ENCODE measurements around the gene EAF1.
A peak's percentile ranks its signal among the peaks of the same experiment; 100 is the strongest.
"Not testable (repeated sequence)": the region's sequence is repeated elsewhere in the genome, so short reads cannot be mapped to it uniquely, and the experiment has no call there.

Gene EAF1

GRCh38 chr3:15405448-15406050 is 21.8 kb upstream of the EAF1 start:
- no peak for DNase-seq (ENCODE audit: low read depth in 2 of 2)

DNA sequence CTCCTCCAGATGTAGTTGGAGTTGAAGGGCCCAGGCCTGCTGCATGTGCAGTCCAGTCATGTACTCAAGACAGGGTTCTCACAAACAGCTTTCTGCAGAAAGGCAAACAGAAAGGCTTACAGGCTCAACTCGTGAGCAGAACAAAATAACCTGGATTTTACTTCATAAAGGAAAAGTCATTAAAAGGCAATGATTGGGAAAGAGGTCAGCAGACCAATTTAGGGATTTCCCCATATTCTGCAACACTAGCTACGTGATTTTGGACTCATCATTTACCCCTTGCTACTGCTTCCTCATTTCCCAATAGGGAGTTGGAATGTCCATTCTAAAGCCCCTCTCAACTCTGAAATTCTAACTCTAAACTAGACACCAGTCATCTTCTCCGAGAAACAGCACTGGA is 18.2 kb upstream of the EAF1 start:
- no peak for DNase-seq (ENCODE audit: low read depth in 2 of 2)

GRCh38 chr3:15409774-15410173 is 17.6 kb upstream of the EAF1 start:
- DNase-seq (ENCODE audit: low read depth in 2 of 2) = no peak

DNA sequence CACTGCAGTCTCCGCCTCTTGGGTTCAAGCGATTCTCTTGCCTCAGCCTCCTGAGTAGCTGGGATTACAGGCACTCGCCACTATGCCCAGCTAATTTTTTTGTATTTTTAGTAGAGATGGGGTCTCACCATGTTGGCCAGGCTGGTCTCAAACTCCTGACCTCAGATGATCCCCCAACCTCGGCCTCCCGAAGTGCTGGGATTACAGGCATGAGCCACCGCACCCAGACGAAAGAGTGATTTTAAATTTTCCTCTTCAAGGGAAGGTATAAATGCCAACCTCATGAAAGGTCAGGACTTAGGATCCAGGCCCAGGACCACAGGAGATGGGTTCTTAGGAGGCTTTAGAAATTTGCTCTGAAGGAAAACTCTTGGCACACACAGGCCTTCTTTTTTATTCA is 16.4 kb upstream of the EAF1 start:
- DNase-seq (ENCODE audit: low read depth in 2 of 2) = not testable (repeated sequence)

DNA sequence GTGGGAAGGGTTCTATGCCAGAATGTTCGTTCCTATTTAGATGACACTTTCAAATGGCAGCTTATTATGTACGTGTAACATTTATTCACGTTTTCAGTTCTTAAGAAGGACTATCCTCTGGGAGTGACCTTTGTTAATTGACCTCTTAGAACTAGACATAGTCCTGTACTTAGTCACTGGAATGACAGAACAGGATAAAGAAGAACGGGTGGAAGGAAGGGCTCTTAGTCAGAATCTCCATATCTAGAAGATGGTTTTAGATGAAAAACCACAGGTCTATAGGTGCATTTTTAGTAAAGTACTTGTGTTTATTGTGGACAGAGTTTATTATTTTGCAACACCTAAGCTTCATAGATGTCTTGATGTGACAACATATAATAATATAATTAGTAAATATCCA is 6.5 kb upstream of the EAF1 start:
- no peak for DNase-seq (ENCODE audit: low read depth in 2 of 2)

DNA sequence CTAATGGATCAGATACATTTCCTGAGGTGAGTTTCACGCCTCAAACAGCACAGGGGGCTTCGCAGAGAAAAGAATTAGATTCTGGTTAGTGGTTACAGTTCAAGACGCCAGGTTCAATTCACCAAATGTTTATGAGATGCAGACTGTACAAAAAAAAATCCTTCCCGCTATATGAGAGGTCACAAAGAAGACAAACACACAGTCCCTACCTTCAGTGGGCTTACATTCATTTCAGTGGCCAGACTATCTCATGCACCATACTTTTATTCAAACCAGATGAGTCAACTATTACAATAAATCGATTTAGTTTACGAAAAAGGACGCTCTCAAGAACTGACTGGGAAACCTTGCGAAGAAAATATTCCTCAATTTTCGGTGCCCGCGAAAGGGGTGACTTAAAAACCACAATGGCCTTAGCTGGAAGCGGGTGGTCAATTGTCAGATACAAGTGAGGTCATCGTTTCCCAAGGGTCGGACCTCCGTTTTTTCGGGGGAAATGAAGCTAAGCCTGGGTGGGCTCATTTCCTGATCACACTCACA is 749 bp upstream of the EAF1 start:
- DNase-seq (ENCODE audit: low read depth in 2 of 2) = no peak

DNA sequence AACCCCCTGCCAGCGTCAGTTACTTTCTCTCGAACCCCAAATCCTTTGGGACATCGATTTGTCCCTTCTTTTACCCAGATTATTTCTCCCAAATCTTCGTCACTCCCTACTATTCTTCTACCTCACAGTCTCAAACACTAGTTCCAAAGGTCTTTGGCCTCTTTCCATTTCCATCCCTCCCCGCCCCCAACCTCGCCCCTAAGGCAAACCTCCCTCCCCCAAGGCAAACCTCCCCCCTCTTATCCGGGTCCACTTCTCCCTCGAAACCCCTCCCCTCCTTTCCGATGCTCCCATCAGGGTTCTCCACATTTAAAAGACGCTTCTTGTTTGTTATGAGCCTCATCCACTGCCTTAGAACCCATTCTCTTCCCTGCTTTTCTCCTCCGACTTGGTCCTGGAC is 583 bp downstream of the EAF1 start:
- no peak for DNase-seq (ENCODE audit: low read depth in 2 of 2)

DNA sequence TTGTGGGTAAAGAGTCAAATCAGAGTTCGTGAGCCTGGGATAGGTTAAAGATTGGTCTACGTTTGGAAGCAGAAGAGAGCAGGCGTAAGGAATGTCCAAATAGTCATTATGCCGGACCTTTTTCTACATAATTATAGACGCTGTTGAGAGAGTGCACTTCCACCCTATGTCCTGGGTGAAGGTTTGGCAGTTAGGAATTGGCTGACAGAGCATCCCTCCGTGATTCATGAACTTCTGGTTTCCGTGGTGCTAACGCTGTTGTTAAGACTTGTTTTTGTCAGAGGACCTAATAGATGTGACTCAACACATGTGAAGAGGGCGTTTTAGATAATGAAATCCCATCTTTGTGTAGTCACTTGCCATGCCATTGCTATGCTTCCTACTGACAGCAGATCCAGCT is 1.1 kb downstream of the EAF1 start:
- DNase-seq (ENCODE audit: low read depth in 2 of 2) = peak in 1 of 2 donors; percentile 18

DNA sequence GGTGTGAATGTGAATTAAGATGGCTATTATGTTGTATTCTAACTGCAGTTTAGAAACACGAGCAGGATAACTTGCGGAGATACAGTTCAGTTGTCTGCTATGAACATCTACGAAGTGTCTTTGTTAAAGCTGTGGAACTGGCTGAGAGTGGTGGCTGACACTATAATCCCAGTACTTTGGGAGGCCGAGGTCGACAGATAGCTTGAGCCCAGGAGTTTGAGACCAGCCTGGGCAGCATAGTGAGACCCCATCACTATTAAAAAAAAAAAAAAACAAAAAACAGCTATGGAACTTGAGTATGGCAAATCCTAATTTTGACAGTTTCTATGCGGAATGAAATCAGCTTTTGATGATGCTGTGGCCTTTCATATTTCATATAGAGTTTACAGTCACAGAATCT is 1.7 kb downstream of the EAF1 start:
- DNase-seq (ENCODE audit: low read depth in 2 of 2) = no peak

- no peak for DNase-seq (ENCODE audit: low read depth in 2 of 2)
These were observed 3.2 kb downstream of the EAF1 start for GRCh38 chr3:15430624-15431023.

DNA sequence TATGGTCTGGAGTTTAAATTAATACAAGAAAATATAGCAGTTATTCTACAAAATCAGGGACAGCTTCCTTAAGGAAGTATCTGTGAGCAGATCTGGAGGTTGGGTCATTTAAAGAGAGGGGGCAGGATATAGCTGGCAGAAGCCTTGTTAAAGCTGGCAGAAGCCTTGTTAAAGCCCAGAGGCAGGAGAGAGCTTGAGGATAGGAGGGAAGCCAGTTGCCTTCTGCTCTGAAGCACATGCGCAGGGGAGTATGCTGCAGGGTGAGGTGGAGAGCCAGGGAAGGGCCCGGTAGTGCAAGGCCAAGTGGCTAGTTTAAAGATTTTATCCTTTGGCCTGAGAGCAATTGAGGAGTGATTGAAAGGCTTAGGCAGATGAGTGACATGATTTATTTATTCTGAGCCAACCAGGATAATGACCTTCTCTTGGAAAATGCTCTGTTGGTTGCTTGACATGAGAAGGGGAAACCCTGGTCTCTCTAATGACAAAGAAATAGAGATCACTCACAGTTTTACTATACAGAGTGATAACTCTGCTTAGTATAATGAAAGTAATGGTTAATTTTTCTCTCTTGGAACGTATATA is 3.9 kb downstream of the EAF1 start:
- DNase-seq (ENCODE audit: low read depth in 2 of 2) = no peak

DNA sequence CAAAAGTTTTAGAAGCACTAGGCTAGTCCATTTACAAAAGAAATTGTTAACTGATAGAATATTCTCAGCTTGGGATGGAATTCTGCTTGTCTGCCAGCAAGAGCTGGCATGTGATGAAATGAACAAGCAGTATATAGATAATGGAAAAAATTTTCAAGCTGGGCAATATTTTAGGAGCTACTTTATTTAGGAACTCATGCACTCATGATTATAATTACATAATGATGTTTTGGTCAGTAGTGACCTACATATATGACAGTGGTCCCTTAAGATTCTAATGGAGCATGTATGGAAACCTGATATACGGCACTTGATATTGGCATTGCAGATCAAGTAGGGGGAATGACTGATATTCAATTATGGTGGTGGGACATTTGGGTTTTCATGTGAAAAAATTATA is 6.1 kb downstream of the EAF1 start:
- no peak for DNase-seq (ENCODE audit: low read depth in 2 of 2)

DNA sequence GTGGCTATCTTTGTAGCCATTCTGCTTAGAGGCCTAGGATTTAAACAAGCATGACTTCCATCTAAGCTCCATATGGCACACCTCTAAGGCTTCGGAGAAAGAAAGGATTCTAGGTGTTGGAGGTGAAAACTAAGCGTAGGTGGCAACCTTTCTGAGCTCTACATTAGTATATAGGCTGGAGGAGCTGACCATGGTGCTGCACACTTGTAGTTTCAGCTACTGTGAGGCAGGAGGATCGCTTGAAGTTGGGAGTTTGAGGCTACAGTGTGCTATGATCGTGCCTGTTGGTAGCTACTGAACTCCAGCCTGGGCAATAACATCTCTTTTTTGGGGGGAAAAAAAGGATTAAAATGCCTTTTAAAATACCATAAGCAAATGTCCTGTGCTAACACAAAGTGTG is 7.4 kb downstream of the EAF1 start:
- DNase-seq (ENCODE audit: low read depth in 2 of 2) = no peak

DNA sequence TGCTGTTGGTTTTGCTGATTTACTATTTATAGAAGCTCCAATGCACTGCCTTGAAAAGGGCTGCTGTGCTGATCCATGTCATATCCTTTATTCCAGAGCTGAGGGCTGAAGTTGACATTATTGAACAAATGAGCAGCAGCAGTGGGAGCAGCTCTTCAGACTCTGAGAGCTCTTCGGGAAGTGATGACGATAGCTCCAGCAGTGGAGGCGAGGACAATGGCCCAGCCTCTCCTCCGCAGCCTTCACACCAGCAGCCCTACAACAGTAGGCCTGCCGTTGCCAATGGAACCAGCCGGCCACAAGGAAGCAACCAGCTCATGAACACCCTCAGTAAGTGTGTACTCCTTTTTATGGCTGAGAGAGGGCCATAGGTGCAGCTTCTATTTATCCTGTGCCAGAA is 8.8 kb downstream of the EAF1 start:
- DNase-seq (ENCODE audit: low read depth in 2 of 2) = no peak

- DNase-seq (ENCODE audit: low read depth in 2 of 2) = no peak
These were observed 11.6 kb downstream of the EAF1 start for GRCh38 chr3:15438983-15439382.

DNA sequence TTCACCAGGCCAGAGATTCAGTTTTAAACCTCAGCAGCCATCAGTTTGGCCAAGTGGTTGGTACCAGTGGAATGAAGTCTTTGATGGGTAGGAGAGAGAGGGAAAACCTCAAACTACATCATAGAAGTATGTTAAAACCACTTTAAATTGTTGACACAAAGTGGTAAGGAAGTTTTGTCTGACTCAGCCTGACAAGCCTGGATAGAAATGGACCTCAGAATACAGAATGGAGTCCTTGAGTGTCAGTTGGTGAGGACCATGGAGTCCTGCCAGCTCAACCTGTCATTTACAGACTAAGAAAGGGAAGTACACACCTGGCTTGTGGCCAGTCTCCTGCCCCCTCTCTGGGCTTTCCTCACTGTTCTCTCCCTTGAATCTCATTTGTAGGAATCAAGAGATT is 12.1 kb downstream of the EAF1 start:
- DNase-seq (ENCODE audit: low read depth in 2 of 2) = no peak

DNA sequence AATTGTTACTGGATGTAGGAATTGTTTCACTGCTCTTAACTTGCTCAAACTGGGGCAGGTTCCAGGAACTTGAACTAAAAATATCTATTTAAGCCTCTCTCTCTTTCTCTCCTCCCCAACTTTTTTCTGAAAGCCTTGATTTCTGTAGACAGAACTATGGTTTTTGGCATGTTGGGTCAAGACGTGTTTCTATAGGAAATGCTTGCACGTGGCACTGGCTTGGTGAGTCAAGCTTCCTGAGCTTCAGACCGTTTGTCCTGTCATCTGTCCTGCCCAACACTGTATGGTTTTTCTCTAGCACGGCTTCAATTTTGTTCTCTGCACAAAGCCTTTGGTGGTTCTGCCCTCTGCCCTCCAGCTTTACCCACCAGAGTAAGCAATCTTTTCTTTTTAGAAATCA is 13.5 kb downstream of the EAF1 start:
- no peak for DNase-seq (ENCODE audit: low read depth in 2 of 2)

DNA sequence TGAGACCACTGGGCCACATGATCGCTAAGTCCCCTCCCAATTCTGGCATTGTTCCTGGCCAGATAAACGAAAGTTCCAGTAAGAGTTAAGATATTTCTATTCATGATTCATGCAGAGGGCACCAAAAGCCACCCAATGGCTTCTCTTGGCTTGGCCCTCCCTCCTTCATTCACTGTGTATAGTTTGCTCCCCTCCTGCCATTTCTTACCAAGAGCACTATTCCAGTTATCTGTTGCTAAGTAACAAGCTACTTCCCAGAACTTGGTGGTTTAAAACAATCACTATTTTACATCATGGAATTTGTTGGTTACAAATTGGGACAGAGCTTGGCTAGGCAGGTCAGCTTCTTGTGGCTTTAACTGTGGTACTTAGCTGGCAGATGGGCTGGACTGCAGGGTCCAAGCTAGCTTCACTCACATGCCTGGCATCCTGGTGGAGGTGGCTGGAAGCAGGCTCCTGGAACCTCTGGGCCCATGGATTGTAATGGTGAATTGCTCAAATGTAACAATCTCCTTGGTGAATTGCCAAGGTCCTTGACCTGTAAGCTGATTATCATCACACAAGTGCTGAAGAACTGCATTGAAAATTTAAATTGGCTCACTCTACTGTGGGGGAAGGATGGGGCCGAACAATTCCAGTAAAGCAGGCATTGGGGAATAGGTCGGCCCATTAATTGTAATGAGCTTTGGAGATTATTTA is 16.6 kb downstream of the EAF1 start:
- DNase-seq (ENCODE audit: low read depth in 2 of 2) = no peak

GRCh38 chr3:15449489-15450224 is 22.3 kb downstream of the EAF1 start:
- no peak for DNase-seq (ENCODE audit: low read depth in 2 of 2)

DNA sequence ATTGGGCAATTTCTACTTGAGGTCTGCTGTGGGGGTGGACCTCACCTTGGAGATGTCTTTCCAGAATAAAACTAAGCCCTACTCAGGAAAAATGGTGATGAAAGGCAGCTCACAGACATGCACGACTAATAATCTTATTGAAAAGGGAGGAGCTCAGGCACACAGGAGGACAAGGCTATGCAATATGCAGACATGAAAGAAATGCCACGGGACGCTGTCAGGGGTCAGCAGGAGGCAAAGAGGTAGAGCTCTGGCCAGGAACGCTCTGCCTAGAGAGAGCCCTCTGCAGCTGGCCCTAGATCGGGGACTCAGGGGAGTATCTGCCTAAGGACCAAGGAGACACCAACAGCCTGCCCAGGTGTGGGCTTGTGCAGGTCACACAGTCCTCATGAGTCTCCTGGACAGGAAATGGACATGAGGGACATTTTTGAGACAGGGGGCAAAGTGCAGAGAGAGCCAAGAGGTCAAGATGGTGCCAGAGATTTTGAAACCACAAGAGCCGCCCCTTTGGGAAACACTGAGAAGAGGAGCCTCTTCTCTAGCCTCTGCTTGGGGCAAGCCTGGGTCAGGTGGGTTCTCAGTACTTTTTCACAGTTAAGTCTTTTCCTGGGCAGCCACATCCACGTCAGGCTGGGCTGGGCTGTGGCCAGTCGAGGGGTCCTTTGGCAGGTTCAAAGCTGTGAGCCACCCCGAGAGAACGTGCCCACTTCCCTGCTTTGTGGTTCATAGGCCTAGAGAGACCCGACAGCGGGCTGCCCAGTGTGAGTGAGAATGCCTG is 23.2 kb downstream of the EAF1 start:
- DNase-seq (ENCODE audit: low read depth in 2 of 2) = no peak

DNA sequence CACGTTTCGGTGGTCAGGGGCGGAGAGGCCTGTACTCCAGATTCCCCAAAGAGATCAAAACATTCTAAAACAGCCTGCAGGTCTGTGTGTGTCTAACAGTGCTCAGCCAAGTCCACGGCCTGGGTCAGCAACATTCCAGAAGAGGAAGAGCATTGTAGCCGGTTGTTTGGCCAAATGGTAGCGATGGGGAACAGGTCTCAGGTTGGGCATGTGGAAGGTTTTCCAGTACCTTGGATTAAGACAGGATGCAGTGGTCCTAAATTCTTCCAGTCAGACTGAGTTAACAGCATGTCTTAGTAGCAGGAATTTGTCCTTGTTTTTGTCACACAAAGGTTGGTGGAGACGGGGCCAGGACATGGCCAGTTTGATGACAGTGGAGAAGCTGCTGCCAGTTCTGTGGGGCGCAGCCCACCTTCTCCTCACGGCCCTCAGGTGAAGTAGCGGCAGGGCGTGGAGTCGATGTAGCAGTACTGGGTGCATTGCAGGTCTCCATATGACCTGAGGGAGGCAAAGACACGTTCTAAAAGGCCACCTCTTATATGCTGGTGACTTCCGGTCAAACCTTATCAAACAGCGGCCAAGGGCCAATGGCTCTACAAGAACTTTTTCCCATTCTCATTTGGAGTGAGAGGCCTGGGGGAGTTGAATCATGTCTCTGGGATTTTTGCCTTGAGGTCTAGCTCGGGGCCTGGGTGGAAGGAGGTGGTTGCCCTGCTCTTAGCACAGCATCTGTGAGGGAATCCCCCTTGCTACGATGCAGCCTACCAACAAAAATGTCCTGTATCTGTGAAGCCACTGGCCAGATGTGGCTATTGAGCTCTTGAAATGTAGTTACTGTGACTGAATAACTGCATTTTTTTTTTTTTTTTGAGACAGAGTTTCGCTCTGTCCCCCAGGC is 24.1 kb downstream of the EAF1 start:
- DNase-seq (ENCODE audit: low read depth in 2 of 2) = no peak
